ENCODE measurements around the gene DCP1B. TPM values are rescaled to one million over a fixed set of nuclear protein-coding genes. Genes with fewer than 3 reads are reported as not detected.

The DCP1B gene
- total and polyA plus RNA-seq, 12 donors = 12.4 to 47.9 (median 28.5) TPM

DNA sequence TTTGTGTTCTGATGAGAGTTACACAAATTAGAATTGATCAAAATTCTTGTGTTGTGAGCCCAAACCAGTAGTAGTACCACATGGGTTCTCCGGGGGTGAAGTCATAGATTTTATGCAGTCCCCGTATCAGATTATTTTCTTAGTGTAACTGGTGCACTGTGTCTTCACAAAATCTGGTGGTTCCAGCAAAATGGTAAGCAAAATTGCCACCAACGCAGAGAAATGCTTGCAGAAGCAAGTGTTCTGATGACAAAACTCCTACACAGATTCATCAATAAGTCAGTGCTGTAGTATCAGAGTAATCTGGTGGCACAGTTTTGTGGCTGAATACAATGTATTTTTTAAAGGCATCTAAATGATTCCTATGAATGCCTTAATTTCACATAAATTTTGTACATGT lies 84.5 kb downstream of the DCP1B start:
- Histone ChIP-seq H3K36me3 (replicated peaks in 1 of 2) (no peaks in the 10 kb centered on the region), H3K4me3 (no peak overlapping the region), H3K4me1 (replicated peaks in 1 of 2) (peaks cover 6% of the 10 kb centered on the region in 2 donors), H3K27ac (no peak overlapping the region), H3K9me3 (replicated peaks in 1 of 3) (no peaks in the 10 kb centered on the region), H3K27me3 (no peaks in the 10 kb centered on the region)
- DNase-seq = no peak
- WGBS, 4 donors = 88 to 95% (median 92%) methylated on average over 3 of the region's 3 CpGs
- intact Hi-C loops (cut with DNase I) = no loop called here
- TF ChIP-seq POLR2A (IDR thresholded peaks at IDR 0.05) = no peak
- TF ChIP-seq, protein P1, sequence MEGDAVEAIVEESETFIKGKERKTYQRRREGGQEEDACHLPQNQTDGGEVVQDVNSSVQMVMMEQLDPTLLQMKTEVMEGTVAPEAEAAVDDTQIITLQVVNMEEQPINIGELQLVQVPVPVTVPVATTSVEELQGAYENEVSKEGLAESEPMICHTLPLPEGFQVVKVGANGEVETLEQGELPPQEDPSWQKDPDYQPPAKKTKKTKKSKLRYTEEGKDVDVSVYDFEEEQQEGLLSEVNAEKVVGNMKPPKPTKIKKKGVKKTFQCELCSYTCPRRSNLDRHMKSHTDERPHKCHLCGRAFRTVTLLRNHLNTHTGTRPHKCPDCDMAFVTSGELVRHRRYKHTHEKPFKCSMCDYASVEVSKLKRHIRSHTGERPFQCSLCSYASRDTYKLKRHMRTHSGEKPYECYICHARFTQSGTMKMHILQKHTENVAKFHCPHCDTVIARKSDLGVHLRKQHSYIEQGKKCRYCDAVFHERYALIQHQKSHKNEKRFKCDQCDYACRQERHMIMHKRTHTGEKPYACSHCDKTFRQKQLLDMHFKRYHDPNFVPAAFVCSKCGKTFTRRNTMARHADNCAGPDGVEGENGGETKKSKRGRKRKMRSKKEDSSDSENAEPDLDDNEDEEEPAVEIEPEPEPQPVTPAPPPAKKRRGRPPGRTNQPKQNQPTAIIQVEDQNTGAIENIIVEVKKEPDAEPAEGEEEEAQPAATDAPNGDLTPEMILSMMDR (IDR thresholded peaks at IDR 0.05) = no peak

DNA sequence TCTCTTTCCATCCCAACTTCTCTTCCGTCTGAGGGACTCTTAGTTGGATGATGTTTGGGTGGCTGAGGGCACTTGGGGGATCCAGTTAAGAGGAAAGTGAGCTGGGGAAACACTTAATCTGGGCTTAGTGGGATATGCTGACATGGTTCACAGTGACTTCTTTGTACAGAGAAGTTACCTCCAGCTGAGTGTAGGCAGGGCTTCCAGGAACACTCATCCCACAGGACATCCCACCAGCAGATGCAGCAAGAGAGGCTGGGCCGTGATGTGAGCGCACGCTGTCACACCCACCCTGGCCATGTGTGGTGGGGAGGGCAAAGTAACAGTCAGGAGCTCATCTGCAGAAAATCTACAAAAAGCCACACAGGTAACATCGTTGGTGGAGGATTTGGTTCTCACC lies 85.0 kb downstream of the DCP1B start:
- Histone ChIP-seq H3K9me3 (replicated peaks in 1 of 3) (no peaks in the 10 kb centered on the region), H3K36me3 (replicated peaks in 1 of 2) (no peaks in the 10 kb centered on the region), H3K4me3 (no peak overlapping the region), H3K27ac (peak overlapping the region in 1 of 5 donors; percentile 75), H3K27me3 (no peaks in the 10 kb centered on the region), H3K4me1 (replicated peaks in 1 of 2) (peaks cover 6% of the 10 kb centered on the region in 2 donors)
- TF ChIP-seq, protein P1 (IDR thresholded peaks at IDR 0.05) = no peak
- TF ChIP-seq POLR2A (IDR thresholded peaks at IDR 0.05) = no peak
- WGBS, 4 donors = 92 to 95% (median 93%) methylated on average over 5 of the region's 5 CpGs
- intact Hi-C loops (cut with DNase I) = no loop called here
- peak in 3 of 7 donors; percentile 5 to 27 (median 6) for DNase-seq

DNA sequence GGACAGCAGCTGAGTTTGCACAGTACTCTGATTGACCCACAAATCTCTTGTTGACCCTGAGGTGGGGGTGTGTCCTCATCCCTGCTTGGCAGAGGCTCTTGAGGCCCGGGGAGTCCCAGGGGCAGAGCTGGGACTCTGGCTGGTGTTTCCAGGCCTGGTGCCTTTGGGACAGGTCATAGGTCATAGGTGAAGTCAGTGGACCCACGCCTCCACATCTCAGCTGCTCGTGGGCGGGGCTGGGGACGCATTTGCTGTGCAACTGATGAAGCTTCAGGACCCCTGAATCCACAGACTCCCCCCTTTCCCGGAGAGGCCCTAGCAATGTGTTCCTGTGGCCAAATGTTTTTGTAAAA lies 85.4 kb downstream of the DCP1B start:
- Histone ChIP-seq H3K9me3 (replicated peaks in 1 of 3) (no peaks in the 10 kb centered on the region), H3K4me1 (replicated peaks in 1 of 2) (peaks cover 6% of the 10 kb centered on the region in 2 donors), H3K27ac (peak overlapping the region in 1 of 5 donors; percentile 75), H3K36me3 (replicated peaks in 1 of 2) (no peaks in the 10 kb centered on the region), H3K4me3 (peak overlapping the region in 1 of 4 donors; percentile 18), H3K27me3 (no peaks in the 10 kb centered on the region)
- WGBS, 4 donors = 66 to 95% (median 79%) methylated on average over 4 to 6 of the region's 6 CpGs
- no peak for TF ChIP-seq POLR2A (IDR thresholded peaks at IDR 0.05)
- TF ChIP-seq, protein P1 (IDR thresholded peaks at IDR 0.05) = no peak
- intact Hi-C loops (cut with DNase I) = no loop called here
- DNase-seq = peak in 3 of 7 donors; percentile 10 to 45 (median 16)

DNA sequence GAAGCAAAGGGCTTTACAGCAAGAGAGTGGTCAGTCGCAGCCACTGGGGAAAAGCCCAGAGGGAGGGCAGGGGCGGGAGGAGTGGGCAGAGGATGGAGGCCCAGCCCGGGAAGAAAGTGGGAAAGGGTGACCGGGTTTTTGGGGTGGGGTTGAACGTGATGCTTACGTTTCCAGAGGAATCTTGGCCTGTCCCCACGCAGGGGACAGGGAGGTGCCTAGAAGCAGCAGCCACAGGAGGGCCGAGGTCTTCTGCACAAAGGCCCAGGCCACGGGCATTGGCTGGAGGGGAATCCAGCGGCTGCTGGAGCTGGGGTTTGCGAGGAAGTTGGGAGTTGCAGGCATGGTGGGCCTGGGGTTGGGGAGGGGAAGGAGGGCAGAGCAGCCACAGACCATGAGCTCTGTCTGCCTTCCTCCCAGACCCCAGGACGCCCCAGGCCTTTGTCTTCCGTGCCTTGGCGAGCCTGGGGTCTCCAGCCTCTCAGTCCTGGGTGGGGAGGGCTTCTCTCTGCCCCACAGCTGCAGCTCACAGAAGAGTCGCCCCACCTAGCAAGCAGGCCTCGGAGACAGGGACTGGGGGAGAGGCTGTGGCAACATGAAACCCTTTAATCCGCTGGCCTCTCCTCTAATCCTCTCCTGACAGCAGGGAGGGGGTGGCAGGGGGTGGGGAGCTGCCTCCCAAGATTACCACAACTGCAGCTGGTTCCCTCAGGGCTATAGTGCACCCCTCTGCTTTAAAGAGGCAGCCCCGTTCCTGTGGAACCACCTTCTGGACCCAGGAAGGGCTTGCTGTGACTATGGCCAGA lies 86.0 kb downstream of the DCP1B start, which contains the start of gene CACNA2D4:
TSS of gene CACNA2D4 (minus strand) at position 572 of the 803 bp plus-strand sequence. CDS start at position 393, 179 bp downstream.
- no peaks in the 10 kb centered on the region for H3K36me3 ChIP-seq (replicated peaks in 1 of 2)
- peak in 5 of 7 donors; percentile 9 to 42 (median 12) for DNase-seq
- H3K27me3 ChIP-seq = no peaks in the 10 kb centered on the region
- peak within 1 kb of the TSS in 1 of 4 donors; percentile 18 for H3K4me3 ChIP-seq
- 53 to 75% (median 65%) methylated on average over 11 to 18 of the region's 18 CpGs for WGBS, 4 donors
- TF ChIP-seq, protein P1 (IDR thresholded peaks at IDR 0.05) = no peak
- no peak for TF ChIP-seq POLR2A (IDR thresholded peaks at IDR 0.05)
- no peaks in the 10 kb centered on the region for H3K9me3 ChIP-seq (replicated peaks in 1 of 3)
- peak within 1 kb of the TSS in 3 of 5 donors; percentile 51 to 75 (median 59) for H3K27ac ChIP-seq
- intact Hi-C loops (cut with DNase I) = no loop called here
- H3K4me1 ChIP-seq (replicated peaks in 1 of 2) = peaks cover 6% of the 10 kb centered on the region in 2 donors
